Measurements from ENCODE around the gene MMP19.

DNA sequence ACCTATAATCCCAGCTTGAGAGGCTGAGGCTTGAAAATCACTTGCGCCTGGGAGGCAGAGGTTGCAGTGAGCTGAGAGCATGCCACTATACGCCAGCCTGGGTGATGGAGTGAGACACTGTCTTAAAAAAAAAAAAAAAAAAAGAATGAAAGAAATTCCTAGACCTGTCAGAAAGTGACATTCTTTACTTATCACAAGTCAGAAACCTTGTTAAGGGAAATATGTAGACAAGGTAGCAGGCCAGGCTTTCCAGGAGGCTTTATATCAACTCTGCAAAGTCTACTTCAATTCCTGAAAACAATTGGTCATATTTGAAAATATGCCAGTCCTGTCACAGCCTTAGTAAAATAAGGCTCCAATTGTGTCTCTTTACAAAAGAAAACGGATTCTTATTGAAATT lies 19.1 kb upstream of the MMP19 start:
- TF ChIP-seq MAFK (IDR thresholded peaks at IDR 0.05; ENCODE audit: low read depth, low read length): no peak
- no peak for TF ChIP-seq POLR2A (IDR thresholded peaks at IDR 0.05; ENCODE audit: low read depth, low read length)
- TF ChIP-seq, protein P1, sequence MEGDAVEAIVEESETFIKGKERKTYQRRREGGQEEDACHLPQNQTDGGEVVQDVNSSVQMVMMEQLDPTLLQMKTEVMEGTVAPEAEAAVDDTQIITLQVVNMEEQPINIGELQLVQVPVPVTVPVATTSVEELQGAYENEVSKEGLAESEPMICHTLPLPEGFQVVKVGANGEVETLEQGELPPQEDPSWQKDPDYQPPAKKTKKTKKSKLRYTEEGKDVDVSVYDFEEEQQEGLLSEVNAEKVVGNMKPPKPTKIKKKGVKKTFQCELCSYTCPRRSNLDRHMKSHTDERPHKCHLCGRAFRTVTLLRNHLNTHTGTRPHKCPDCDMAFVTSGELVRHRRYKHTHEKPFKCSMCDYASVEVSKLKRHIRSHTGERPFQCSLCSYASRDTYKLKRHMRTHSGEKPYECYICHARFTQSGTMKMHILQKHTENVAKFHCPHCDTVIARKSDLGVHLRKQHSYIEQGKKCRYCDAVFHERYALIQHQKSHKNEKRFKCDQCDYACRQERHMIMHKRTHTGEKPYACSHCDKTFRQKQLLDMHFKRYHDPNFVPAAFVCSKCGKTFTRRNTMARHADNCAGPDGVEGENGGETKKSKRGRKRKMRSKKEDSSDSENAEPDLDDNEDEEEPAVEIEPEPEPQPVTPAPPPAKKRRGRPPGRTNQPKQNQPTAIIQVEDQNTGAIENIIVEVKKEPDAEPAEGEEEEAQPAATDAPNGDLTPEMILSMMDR (conservative IDR thresholded peaks at IDR 0.05; ENCODE audit: low read depth, low read length): no peak
- no peak for TF ChIP-seq SMC3 (IDR thresholded peaks at IDR 0.05; ENCODE audit: low read depth, low read length)
- TF ChIP-seq, protein P2, sequence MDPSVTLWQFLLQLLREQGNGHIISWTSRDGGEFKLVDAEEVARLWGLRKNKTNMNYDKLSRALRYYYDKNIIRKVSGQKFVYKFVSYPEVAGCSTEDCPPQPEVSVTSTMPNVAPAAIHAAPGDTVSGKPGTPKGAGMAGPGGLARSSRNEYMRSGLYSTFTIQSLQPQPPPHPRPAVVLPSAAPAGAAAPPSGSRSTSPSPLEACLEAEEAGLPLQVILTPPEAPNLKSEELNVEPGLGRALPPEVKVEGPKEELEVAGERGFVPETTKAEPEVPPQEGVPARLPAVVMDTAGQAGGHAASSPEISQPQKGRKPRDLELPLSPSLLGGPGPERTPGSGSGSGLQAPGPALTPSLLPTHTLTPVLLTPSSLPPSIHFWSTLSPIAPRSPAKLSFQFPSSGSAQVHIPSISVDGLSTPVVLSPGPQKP (IDR thresholded peaks at IDR 0.05; ENCODE audit: borderline replicate concordance, low read depth, low read length): no peak
- TF ChIP-seq NFE2L2 (IDR thresholded peaks at IDR 0.05; ENCODE audit: low read depth, low read length): no peak
- no peak for TF ChIP-seq CHD1 (IDR thresholded peaks at IDR 0.05; ENCODE audit: low read depth, low read length)
